SK-N-MC (cell line): ENCODE data around the gene RASA4B.
"Not testable (repeated sequence)": the region's sequence is repeated elsewhere in the genome, so short reads cannot be mapped to it uniquely, and the experiment has no call there.

Experiments
- EZH2 ChIP-seq: fragments of 200-600 bp; sonication (generic); IDR thresholded peaks from one replicate; pipeline ENCODE4 v1.6.1; 2017; ENCODE audit warnings: antibody characterized with exemption
- FOXP2 ChIP-seq: optimal IDR thresholded peaks from 2 replicates; pipeline ENCODE3; 2011; ENCODE audit warnings: mild to moderate bottlenecking, moderate library complexity; ENCODE audit not compliant: insufficient read depth; ENCODE audit errors: extremely low read length, control extremely low read depth
- POLR2AphosphoS5 ChIP-seq: IDR thresholded peaks from 2 replicates; pipeline ENCODE4 v1.6.1; 2012; ENCODE audit warnings: mild to moderate bottlenecking, low read depth, low read length, borderline replicate concordance

DNA sequence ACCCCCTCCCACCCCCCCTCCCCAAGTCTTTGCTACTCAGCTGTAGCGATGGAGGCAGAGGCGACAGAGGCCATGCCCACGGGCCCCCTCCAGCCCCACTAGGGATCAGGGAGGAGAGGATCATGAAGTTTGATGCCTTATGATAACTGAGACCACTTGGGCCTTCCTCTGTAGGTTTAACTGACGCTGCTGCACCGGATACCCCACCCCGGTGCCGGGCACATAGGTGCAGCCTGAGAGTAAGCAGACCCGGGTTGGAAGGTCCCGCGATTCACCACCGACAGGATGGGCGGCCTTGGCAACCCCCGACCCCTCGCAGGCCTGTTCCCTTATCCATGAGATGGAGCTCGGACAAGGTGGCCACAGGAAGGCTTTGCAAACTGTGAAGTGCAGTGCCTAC, 23.6 kb downstream of the RASA4B start:
- TF ChIP-seq POLR2AphosphoS5, EZH2, FOXP2: not testable (repeated sequence)
